Measurements from ENCODE around the gene RASA3.
"Not testable (repeated sequence)": the region's sequence is repeated elsewhere in the genome, so short reads cannot be mapped to it uniquely, and the experiment has no call there.

RASA3 gene

DNA sequence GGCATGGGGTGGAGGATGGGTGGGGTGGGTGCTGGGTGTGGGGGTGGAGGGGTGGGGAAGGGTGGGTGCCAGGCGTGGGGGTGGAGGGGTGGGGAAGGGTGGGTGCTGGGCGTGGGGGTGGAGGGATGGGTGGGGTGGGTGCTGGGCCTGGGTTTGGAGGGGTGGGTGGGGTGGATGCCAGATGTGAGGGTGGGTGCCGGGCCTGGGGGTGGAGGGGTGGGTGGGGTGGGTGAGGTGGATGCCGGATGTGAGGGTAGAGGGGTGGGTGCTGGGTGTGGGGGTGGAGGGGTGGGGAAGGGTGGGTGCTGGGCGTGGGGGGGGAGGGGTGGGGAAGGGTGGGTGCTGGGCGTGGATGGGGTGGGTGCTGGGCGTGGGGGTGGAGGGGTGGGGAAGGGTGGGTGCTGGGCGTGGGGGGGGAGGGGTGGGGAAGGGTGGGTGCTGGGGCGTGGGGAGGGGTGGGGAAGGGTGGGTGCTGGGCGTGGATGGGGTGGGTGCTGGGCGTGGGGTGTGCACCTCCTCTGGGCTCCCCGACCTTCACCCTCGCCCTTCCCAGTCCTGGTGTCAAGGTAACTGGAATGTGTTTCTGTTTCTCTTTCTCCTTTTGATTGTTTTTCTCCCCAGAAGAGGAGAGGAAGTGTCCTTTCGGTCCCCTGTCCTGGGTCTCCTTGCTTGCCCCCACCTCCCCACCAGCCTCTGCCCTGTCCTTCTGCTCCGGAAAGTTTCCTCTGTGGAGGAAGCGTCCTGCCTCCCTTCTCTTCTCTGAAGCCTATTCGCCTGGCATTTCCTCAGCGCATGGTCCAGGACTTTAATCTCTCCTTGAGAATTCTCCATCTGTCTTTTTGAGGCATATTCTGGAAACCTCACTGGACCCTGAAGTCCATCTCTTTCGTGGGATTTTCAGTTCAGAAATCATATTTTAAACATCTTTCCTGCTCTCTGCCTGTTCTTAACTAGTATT is 23.8 kb upstream of the RASA3 start:
- no peak for DNase-seq (ENCODE audit: low read depth in 2 of 2)

DNA sequence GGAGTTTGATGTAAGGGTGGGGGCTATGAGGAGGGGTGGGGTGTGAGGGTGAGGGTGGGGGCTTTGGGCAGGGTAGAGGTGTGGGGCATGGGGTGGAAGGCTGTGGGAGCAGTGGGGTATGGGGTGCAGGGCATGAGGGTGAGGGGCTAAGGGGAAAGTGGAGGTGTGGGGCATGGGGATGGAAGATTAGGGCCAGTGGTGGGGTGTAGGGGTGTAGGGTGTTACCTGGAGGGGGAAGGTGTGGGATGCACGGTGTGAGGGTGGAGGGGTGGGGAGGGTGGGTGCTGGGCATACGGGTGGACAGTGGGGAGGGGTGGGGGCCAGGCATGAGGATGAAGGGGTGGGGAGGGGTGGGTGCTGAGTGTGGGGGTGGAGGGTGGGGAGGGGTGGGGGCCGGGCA is 22.9 kb upstream of the RASA3 start:
- DNase-seq (ENCODE audit: low read depth in 2 of 2): no peak

DNA sequence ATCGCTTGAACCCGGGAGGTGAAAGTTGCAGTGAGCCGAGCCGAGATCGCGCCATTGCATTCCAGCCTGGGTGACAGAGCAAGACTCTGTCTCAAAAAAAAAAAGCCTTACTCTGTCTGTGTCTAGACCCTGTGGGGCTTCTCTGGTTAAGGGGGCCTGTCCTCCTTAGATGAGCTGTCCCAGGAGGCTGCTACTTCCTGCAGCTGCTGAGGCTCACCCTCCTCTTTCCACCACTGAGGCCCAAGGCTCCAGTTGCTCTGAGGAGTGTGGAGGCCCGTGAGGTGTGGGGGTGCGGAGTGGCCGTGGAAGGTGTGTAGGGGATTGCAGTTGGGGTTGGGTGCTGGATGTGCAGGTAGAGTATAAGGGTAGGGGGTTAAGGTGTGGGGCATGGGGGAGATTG is 22.1 kb upstream of the RASA3 start:
- no peak for DNase-seq (ENCODE audit: low read depth in 2 of 2)

DNA sequence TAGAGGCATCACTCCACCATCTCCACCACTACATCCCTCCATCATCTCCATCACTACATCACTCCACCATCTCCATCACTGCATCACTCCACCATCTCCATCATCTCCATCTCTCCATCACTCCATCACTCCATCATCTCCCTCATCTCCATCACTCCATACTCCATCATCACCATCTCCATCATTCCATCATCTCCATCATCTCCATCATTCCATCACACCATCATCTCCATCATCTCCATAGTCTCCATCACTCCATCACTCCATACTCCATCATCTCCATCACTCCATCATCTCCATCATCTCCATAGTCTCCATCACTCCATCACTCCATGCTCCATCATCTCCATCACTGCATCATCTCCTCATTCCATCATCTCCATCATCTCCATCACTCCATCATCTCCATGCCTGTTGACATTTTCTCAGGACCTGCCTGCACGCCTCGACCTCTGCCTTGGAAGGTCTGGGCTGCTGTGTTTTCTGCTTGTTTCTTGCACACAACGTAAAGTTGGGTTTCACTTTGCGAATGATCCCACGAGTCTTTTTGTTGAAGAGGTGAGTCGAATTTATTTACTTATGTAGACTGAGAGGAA is 21.2 kb upstream of the RASA3 start:
- no peak for DNase-seq (ENCODE audit: low read depth in 2 of 2)

DNA sequence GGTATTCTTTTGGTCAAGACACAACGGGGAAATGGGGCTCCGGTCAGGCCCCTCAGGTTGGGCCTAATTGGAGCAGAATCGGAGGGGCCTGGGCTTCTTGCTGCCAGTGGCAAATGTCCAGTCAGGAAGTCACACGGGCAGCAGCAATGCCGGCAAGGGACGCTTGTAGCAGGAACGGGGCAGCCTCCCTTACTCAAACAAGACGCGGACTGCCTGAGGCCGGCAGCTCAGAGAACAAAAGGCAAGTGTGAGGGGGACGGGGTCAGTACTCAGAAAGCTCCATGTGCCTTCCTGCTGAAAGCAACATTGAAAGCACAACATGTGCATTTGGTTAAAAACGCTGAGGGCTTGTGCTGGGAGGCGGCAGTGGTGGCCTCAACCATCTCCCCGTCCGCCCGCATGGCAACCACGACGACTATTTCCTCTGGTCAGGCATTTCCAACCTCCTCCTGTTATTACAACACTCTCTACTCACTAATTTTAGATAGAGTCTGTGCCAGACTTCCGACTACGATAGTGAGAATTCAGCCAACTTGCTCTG is 20.5 kb upstream of the RASA3 start:
- DNase-seq (ENCODE audit: low read depth in 2 of 2): no peak

DNA sequence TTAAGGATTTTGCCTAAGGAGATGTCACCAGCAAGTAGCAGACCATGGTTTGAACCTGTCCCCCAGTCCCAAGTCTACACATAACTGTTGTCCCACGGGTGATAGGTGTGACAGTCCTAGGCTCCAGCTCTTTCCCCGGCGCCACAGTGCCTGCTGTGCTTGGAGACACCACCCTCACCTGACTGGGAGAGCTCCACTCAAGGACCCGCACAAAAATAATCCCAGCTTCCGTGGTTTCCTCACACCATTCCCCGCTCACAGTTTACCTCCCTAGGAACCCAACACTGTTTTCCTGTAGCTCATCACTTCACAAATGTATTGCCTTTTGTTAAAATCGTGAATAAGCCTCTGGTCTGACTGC is 19.8 kb upstream of the RASA3 start:
- DNase-seq (ENCODE audit: low read depth in 2 of 2): no peak

DNA sequence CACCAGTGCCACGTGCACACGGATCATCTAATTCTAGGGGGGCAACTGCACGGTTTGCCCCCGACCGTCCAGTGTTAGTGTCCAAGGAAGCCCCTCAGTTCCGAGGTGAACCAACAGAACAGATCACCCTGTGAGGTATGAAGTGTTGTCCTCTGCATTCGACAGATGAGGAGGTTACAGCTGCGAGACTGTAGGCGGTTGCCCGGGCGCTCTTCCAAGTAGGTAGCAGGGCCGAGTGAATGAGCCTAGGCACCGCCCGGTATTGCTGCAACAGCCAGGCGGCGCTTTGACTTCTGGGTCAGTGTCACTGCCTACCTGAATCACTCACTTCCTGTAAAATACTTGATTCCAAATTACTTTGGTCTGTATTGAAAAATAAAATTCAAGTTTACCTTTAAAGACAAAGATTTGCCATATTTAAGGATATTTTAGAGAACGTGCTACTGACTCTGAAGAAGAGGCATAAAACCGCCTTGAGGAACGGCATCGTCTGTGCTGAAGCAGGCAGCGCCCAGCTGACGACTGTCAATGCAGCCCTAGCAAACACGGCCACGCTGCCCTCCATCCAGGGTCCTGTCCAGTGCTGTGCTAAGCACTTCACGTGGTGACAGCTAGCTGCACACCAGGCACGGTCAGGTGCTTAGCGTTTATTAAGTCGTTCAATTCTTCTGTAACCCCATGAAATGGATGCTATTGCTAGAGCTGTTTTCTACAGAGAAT is 19.3 kb upstream of the RASA3 start:
- DNase-seq (ENCODE audit: low read depth in 2 of 2): no peak

DNA sequence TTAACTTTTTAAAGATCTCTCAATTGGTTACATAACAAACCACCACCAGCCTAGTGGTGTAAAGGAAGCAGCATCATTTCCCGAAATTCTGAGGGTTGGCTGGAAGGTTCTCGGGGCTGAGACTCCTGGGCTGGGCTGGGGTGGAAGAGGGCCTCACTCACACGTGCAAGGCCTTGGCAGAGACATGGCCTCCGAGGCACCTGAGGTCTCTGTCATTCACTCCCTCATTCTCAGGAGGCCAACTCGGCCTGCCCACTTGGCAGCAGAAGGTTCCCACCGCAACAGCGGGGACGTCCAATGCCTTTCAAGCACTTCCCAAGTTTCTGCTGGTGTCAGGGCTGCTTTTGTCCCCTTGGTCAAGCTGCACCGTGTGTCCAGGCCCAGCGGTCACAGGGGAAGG is 18.6 kb upstream of the RASA3 start:
- no peak for DNase-seq (ENCODE audit: low read depth in 2 of 2)

DNA sequence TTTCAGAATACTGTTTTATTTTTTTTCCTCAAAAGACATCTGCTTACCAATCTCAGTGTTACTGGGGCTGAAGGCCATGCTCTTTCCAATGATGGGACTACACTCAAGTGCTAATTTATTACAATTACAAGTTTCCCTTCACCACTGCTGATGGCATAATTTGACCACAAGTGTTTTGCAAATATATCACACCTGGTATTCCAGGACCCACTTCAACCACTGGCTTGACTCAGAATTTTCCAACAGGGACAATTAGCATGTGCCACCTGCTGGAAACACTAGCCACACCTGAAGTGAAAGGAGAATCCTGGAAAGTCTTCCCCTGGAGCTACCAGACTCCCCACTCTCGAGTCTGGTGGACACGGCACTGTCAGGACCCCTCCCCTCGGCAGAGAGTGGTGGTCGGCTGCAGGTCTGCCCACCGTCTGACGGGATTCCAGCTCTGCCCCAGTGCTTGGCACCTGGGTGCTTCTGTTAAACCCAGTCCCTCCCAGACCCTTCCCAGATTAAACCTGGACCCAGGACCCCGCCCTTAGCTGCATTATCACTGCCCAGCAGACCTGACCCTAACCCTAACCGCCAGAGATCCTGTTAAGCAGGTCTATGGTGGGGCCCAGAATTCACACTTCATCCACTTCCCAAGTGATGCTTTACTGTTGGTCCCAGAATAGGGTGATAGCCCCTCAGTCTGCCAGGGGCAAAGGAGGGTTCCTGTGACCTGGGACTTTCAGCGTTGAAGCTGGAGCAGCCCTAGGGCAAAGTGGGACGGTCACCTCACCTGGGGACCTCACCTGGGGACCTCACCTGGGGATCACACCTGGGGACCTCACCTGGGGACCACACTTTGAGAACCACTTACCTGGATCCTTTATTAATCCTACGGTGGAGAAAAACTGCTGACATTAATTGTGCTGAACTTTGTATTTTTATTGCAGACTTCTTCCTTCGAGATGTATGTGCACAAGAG is 17.6 kb upstream of the RASA3 start:
- DNase-seq (ENCODE audit: low read depth in 2 of 2): no peak

DNA sequence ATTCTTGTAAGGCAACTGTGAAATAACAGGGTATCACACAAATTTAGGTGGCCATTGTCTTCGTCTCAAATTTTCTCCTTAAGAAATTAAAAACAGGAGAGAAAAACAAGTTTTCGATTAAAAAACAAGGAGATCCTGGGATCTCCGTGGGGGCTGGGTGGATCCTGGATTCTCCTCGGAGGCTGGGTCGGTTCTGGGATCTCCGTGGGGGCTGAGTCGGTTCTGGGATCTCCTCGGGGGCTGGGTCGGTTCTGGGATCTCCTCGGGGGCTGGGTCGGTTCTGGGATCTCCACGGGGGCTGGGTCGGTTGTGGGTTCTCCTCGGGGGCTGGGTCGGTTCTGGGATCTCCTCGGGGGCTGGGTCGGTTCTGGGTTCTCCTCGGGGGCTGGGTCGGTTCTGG is 16.5 kb upstream of the RASA3 start:
- DNase-seq (ENCODE audit: low read depth in 2 of 2): not testable (repeated sequence)

DNA sequence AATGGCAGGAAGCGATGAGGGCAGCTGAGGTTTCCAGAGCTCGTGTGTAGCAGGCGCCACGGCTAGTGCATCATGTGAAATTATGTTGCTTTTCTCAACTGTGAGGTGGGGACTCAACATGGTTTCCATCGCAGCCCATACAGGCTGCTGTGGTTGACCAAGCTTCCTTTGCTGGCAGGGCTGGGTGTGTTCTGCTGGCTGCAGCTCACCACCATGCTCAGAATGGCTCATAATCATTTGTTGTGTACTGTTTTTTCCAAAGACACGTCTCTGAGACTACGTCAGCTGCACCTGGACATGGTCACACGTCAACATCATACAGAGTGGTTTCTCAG is 16.1 kb upstream of the RASA3 start:
- DNase-seq (ENCODE audit: low read depth in 2 of 2): peak; percentile 64 to 72

DNA sequence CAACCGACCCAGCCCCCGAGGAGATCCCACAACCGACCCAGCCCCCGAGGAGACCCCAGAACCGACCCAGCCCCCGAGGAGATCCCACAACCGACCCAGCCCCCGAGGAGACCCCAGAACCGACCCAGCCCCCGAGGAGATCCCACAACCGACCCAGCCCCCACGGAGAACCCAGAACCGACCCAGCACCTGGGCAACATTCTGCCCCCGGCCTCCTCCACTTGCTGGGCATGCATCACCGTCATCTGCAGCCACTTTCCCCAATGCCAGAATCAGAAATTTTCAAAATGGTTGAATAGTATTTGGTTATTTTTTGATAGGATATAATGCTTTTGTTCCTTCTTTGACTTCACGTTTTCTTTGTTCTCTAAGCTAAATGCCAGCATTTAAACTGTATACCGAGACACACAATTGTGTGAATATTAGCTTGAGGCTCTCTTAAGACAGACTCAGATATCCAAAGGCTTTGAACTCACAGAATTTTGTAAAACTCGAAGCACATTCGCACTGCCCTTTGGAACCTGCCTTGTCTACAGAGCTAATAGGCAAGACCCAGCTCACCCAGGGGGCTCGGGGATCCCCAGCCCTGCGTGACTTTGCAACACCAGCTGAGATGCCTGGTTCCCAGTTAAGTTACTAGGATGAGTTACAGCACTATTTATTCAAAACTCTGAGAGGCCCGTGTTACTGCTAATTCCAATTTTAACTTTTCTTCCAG is 15.5 kb upstream of the RASA3 start:
- DNase-seq (ENCODE audit: low read depth in 2 of 2): no peak

DNA sequence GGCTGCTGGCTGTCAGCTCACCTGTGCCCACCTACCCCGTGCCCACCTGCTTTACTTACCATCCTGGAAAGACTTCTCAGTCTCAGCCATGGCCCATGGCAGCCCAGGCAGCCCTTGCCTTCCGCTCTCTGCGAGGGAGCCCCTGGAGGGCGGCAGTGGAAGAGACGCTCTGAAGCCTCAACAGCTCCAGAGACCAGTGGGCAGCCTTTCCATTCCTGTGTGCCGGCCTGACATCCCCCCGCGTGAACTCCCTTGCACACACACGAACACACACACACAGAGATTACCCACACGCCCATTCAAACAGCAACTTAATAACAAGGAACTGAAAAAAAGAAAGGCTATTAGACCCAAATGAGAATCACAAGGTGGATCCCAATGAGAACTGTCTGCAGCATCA is 14.2 kb upstream of the RASA3 start:
- DNase-seq (ENCODE audit: low read depth in 2 of 2): no peak

DNA sequence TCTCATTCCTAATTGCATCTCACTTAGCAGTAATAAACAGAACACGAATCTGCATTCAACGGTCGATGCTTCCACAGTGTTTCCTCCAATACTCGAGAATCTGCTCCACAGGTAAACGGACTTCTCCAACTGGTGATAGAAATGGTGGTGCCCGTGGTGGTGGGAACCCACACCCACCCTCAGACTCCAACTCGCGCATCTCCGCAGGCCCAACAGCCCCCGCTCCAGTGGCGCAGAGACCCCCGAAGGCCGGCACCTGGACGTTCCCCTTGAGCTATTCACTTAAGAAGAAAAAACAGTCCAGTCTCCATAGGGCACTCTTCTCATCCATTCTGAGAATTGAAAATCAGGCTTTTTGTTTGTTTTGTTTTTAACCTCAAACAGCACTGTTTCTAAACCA is 13.8 kb upstream of the RASA3 start:
- no peak for DNase-seq (ENCODE audit: low read depth in 2 of 2)

DNA sequence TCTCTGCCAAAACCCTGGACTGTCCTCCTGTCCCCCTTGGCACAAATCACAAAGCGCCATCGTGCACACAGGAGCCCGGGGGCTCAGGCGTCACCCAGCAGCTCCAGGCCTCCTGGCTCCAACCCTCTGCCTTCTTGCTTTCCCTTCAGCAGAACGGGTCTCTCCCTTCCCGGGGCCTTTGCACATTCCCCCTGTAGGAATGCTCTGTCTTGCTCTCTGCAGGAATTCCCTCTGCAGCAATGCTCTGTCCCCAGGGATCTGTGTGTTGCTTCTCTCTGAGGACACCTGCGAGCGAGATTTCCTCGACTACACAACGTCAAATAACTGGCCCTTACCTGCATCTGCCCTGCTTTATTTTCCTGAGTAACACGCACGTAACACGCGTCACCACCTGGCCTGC is 13.3 kb upstream of the RASA3 start:
- DNase-seq (ENCODE audit: low read depth in 2 of 2): no peak

DNA sequence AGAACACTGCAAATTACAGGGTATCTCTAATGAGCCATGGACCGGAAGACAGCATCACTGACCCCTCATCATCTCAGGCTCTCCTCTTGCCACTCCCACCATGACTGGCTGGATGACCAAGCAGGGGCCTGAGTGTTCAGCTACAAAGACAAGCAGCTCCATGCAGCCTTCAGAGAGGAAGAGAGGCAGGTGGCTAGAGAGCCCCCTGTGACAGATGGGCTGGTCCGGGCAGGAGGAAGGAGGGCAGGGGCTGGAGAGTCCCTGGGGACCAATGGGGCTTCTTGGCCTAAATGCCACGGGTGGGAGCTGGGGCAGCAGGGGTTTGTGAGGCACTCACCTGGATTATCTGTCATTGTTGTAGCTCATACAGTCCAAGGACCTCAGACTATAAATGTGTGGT is 12.8 kb upstream of the RASA3 start:
- DNase-seq (ENCODE audit: low read depth in 2 of 2): no peak

DNA sequence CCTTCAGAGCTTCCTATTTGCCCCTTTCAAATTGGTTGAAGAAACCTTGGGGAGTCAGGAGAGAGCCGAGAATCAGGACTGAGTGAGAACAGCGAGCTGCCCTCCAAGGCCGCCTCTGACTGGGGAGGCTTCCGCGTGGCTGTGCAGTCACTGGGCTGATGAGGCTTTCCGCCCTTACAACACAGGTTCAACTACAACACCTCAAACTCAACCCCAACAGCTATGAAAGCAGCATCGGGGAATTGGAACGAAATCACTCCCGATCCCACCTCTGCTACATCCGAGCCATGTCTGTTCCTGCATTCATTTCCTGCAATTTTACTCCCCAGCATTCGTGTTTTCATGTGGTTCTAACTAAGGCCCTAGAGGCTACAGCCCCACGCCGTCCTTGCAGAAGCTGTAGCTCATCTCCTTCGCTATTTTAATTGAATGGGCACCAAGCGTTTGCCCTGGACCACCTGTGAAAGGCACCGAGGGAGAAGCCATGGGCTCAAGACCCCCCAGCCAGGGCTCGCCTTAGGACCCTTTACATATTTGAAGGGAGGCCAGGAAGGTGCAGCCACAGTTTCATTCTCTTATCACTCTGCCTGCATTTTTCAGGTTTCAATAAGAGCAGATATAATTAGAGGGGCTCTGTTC is 12.3 kb upstream of the RASA3 start:
- DNase-seq (ENCODE audit: low read depth in 2 of 2): no peak

DNA sequence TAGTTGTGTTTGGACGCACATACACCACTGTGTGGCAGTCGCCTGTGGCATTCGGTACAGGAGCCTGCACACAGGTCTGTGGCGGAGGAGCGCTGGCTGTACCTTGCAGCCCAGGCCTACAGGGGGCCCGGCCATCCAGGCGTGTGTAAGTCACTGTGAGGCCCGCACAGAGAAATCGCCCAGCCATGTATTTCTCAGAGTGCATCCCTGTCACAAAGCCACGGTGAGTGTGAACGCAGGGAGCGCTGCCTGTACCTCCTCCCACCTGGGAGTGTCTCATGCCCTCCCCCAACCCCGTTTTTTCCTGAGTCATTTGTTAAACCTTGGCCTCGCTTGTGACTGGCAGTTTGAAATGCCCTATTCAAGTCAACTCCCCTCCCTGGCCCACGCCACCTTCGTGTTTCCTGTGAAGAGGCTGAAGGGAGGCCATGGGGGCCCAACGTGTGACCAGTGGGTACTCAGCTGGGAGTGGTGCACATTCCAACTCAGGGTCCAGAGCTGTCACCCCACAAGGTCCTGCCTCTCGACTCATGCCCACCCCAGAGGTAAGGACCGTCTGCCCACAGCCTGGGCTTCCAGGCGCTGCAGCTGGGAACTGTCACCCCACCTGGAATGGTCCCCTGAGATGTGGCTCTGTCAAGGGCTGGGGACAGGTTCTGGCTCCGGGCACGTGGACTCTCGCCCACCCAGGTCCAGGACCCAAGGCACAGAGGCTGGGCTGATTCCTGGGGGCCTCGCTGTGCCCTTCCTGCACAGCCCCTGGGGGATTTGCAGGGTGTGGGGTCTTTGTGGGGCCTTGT is 11.6 kb upstream of the RASA3 start:
- no peak for DNase-seq (ENCODE audit: low read depth in 2 of 2)

DNA sequence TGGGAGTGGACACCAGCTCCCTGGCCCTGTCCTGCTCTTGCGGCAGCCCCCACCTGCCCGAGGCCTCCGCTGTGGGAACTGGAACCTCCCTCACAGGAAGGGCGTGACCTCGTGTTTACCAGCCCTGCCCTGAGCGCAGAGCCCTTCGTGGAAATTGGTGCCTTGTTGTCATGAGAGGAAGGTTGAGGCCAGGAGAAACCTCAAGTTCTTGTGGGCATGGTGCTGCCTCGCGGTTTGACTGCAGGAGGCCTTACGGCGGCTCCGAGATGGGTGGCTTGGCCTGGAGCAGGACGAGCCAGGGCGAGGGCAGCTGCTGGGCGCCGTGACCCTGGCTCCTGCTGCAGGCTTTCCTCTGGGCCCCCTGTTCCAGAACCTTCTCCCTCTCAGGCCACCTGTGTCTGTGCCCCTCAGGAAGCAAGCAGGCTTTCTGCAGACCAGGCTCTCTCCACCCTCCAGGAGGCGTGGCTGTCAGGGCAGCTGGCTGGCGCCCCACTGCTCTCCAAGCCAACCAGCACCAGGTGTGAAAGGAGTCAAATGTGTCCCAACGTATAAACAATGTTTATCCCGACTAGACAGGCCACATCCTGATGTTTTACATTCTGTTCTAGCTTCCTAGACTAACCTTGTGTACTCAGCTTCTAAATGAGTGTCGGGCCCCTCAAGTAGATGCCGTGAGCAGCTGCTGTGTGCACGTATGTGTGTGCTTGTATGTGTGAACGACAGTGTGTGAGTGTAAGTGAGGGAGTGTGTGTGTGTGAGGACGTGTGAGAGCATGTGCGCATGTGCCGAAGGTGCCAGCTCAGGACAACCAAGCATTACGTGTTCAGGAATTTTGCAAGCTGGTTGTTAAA is 10.4 kb upstream of the RASA3 start:
- DNase-seq (ENCODE audit: low read depth in 2 of 2): no peak

Measured in stimulated activated CD4-positive, alpha-beta T cell treated with anti-CD3 and anti-CD28 coated beads, Interleukin-15, amount 100 ng/mL, for 48 hours (primary cell).